ENCODE data around the gene NOD2. TPM values are rescaled to one million over a fixed set of nuclear protein-coding genes. Genes with fewer than 3 reads are reported as not detected.

NOD2 gene
- total RNA-seq, 1 donor from 2014 or later, result 43.5 TPM

- TF ChIP-seq POLR2AphosphoS5 (IDR thresholded peaks at IDR 0.05; ENCODE audit: insufficient read depth in 1 of 2, low read depth in 1 of 2) (no peak), POLR2A (IDR thresholded peaks at IDR 0.05) (no peak), CTCF (IDR thresholded peaks at IDR 0.05) (no peak)
- intact Hi-C loops (cut with DNase I), result no loop called here
- no peak overlapping the region for H3K4me3 ChIP-seq
- H3K27ac ChIP-seq, result no peak overlapping the region
- no peaks in the 10 kb centered on the region for H3K4me1 ChIP-seq
- H3K27me3 ChIP-seq, result no peaks in the 10 kb centered on the region
- H3K36me3 ChIP-seq, result peaks cover 0 to under 1% of the 10 kb centered on the region in 2 donors
- DNase-seq (ENCODE audit: extremely low spot score in 2 of 2), result no peak
- H3K9me3 ChIP-seq, result no peaks in the 10 kb centered on the region
These were observed 78.0 kb downstream of the NOD2 start for GRCh38 chr16:50771366-50771765.

GRCh38 chr16:50774405-50774804, 81.0 kb downstream of the NOD2 start:
- no peaks in the 10 kb centered on the region for H3K9me3 ChIP-seq
- H3K27me3 ChIP-seq, result no peaks in the 10 kb centered on the region
- H3K4me1 ChIP-seq, result no peaks in the 10 kb centered on the region
- H3K27ac ChIP-seq, result no peak overlapping the region
- no peak for TF ChIP-seq POLR2AphosphoS5 (IDR thresholded peaks at IDR 0.05; ENCODE audit: insufficient read depth in 1 of 2, low read depth in 1 of 2)
- TF ChIP-seq POLR2A (IDR thresholded peaks at IDR 0.05), result no peak
- H3K36me3 ChIP-seq, result peaks cover 0 to 7% of the 10 kb centered on the region in 2 donors
- no peak for DNase-seq (ENCODE audit: extremely low spot score in 2 of 2)
- H3K4me3 ChIP-seq, result no peak overlapping the region
- intact Hi-C loops (cut with DNase I), result no loop called here

GRCh38 chr16:50774960-50775359, 81.6 kb downstream of the NOD2 start:
- no peak for DNase-seq (ENCODE audit: extremely low spot score in 2 of 2)
- Histone ChIP-seq H3K27ac (no peak overlapping the region), H3K36me3 (peaks cover 0 to 13% of the 10 kb centered on the region in 2 donors), H3K27me3 (no peaks in the 10 kb centered on the region), H3K4me3 (no peak overlapping the region), H3K9me3 (no peaks in the 10 kb centered on the region), H3K4me1 (no peaks in the 10 kb centered on the region)
- intact Hi-C loops (cut with DNase I), result no loop called here
- TF ChIP-seq POLR2AphosphoS5 (IDR thresholded peaks at IDR 0.05; ENCODE audit: insufficient read depth in 1 of 2, low read depth in 1 of 2) (no peak), POLR2A (IDR thresholded peaks at IDR 0.05) (no peak), CTCF (IDR thresholded peaks at IDR 0.05) (no peak)

- TF ChIP-seq POLR2AphosphoS5 (IDR thresholded peaks at IDR 0.05; ENCODE audit: insufficient read depth in 1 of 2, low read depth in 1 of 2), result no peak
- no peak for TF ChIP-seq POLR2A (IDR thresholded peaks at IDR 0.05)
- Histone ChIP-seq H3K36me3 (peaks cover 0 to 16% of the 10 kb centered on the region in 2 donors), H3K9me3 (no peaks in the 10 kb centered on the region)
These were observed 82.6 kb downstream of the NOD2 start for GRCh38 chr16:50776037-50776436.

GRCh38 chr16:50778284-50779163, 85.1 kb downstream of the NOD2 start:
- Histone ChIP-seq H3K4me3 (no peak overlapping the region), H3K36me3 (peaks cover 0 to 31% of the 10 kb centered on the region in 2 donors), H3K4me1 (no peaks in the 10 kb centered on the region), H3K27me3 (no peaks in the 10 kb centered on the region), H3K27ac (no peak overlapping the region), H3K9me3 (no peaks in the 10 kb centered on the region)
- TF ChIP-seq CTCF (IDR thresholded peaks at IDR 0.05) (no peak), POLR2AphosphoS5 (IDR thresholded peaks at IDR 0.05; ENCODE audit: insufficient read depth in 1 of 2, low read depth in 1 of 2) (no peak), POLR2A (IDR thresholded peaks at IDR 0.05) (no peak)
- no peak for DNase-seq (ENCODE audit: extremely low spot score in 2 of 2)
- intact Hi-C loops (cut with DNase I), result no loop called here

More at GRCh38 chr16:50776037-50776436, 82.6 kb downstream of the NOD2 start:
- Histone ChIP-seq H3K4me1 (no peaks in the 10 kb centered on the region), H3K27ac (no peak overlapping the region), H3K27me3 (no peaks in the 10 kb centered on the region), H3K4me3 (no peak overlapping the region)
- intact Hi-C loops (cut with DNase I), result no loop called here
- DNase-seq (ENCODE audit: extremely low spot score in 2 of 2), result no peak

- intact Hi-C loops (cut with DNase I), result no loop called here
- no peaks in the 10 kb centered on the region for H3K4me1 ChIP-seq
- no peaks in the 10 kb centered on the region for H3K9me3 ChIP-seq
- peaks cover 0 to 48% of the 10 kb centered on the region in 2 donors for H3K36me3 ChIP-seq
- H3K27me3 ChIP-seq, result no peaks in the 10 kb centered on the region
- no peak overlapping the region for H3K27ac ChIP-seq
- no peak for DNase-seq (ENCODE audit: extremely low spot score in 2 of 2)
- no peak for TF ChIP-seq POLR2A (IDR thresholded peaks at IDR 0.05)
- no peak for TF ChIP-seq POLR2AphosphoS5 (IDR thresholded peaks at IDR 0.05; ENCODE audit: insufficient read depth in 1 of 2, low read depth in 1 of 2)
- TF ChIP-seq CTCF (IDR thresholded peaks at IDR 0.05), result no peak
- H3K4me3 ChIP-seq, result no peak overlapping the region
These were observed 87.6 kb downstream of the NOD2 start for GRCh38 chr16:50781043-50781442.
